Stomach (tissue), 9 donors: Measurements from ENCODE around the gene TSR2. TPM values are rescaled to one million over a fixed set of nuclear protein-coding genes. Genes with fewer than 3 reads are reported as not detected.
A peak's percentile ranks its signal among the peaks of the same experiment; 100 is the strongest.

Source experiments
- DNase-seq, 2 donors: peaks; one replicate each; pipeline versions ENCODE4 v3.0.0 to v3.0.0-alpha.2; 2013 to 2019
- H3K27ac ChIP-seq, 5 donors: fragments of 200-600 bp in 4 of 5; sonication (generic) in 4 of 5; one replicate each; pipeline ENCODE4 v1.5.1; 2013 to 2019; ENCODE audit warnings: mild to moderate bottlenecking in 1 of 5, moderate library complexity in 1 of 5
- H3K27me3 ChIP-seq, 3 donors: fragments of 200-600 bp; sonication (generic); one replicate each; pipeline ENCODE4 v1.5.1; 2017 to 2019; ENCODE audit warnings: mixed run types in 1 of 3
- H3K36me3 ChIP-seq, 4 donors: fragments of 200-600 bp; sonication (generic); 1 replicate in 3 of 4; 2 replicates in 1 of 4; pipeline ENCODE4 v1.5.1; 2016 to 2019
- H3K4me1 ChIP-seq, 4 donors: fragments of 200-600 bp; sonication (generic); one replicate each; pipeline ENCODE4 v1.5.1; 2016 to 2019
- H3K4me3 ChIP-seq, 4 donors: fragments of 200-600 bp; sonication (generic) in 3 of 4; one replicate each; pipeline ENCODE4 v1.5.1; 2016 to 2019; ENCODE audit warnings: mild to moderate bottlenecking in 1 of 4
- H3K9me3 ChIP-seq, 4 donors: fragments of 200-600 bp; sonication (generic); one replicate each; pipeline ENCODE4 v1.5.1; 2016 to 2019
- EP300 ChIP-seq: sonication (generic); formaldehyde crosslinking; IDR thresholded peaks from one replicate; pipeline ENCODE4 v1.6.1; 2017; ENCODE audit warnings: antibody characterized with exemption
- POLR2A ChIP-seq, 4 donors: fragments of 450-650 bp; IDR thresholded peaks; one replicate each; pipeline ENCODE4 v1.6.1; 2016; ENCODE audit warnings: antibody characterized with exemption in 4 of 4, control low read depth in 2 of 4, mild to moderate bottlenecking in 1 of 4, moderate library complexity in 1 of 4
- POLR2AphosphoS5 ChIP-seq, 3 donors: sonication (generic); formaldehyde crosslinking; IDR thresholded peaks; one replicate each; pipeline ENCODE4 v1.6.1; 2016; ENCODE audit warnings: antibody characterized with exemption in 3 of 3
- WGBS, 5 donors: extraction: QIAGEN DNeasy Blood & Tissue Kit in 3 of 5; methylation state at CpG; one replicate each; pipeline versions ENCODE4 v1.1.5 to v1.1.7; 2013 to 2018; 5-methylcytosine and 5-hydroxymethylcytosine counted together
- intact Hi-C: fragments of 100-400 bp; cut with DNase I; formaldehyde crosslinking; loops from one replicate; pipeline ENCODE4 v1.15.1; 2023; ENCODE audit warnings: low total_unique reads
- polyA plus RNA-seq, 3 donors: library from polyadenylated mRNA; stranded (reverse); fragments of 200-250 nt; gene quantifications; one replicate each; pipeline ENCODE4 v1.2.3, GENCODE V29; 2013
- total RNA-seq, 5 donors: library from RNA; depleted of rRNA; stranded (reverse); fragments of >200 nt; gene quantifications; one replicate each; pipeline versions ENCODE4 v1.1.0 to v1.2.3, GENCODE V29; 2014 to 2016
- TF ChIP-seq, protein P1 (sequence below), 7 experiments: fragments of 450-650 bp in 4 of 7; fragments of 200-600 bp in 3 of 7; sonication (generic) in 3 of 7; IDR thresholded peaks; one replicate each; pipeline ENCODE4 v1.5.1; 2016 to 2019; ENCODE audit warnings: antibody characterized with exemption in 7 of 7, control low read depth in 2 of 7, mild to moderate bottlenecking in 1 of 7
- donor health status: healthy with polysubstance abuse.
- donor health status: Bipolar disorder and iron deficiency.
- donor health status: healthy.

TSR2 gene
- total and polyA plus RNA-seq, 8 donors, result 12.5 to 48.1 (median 28.8) TPM; not detected in 1

DNA sequence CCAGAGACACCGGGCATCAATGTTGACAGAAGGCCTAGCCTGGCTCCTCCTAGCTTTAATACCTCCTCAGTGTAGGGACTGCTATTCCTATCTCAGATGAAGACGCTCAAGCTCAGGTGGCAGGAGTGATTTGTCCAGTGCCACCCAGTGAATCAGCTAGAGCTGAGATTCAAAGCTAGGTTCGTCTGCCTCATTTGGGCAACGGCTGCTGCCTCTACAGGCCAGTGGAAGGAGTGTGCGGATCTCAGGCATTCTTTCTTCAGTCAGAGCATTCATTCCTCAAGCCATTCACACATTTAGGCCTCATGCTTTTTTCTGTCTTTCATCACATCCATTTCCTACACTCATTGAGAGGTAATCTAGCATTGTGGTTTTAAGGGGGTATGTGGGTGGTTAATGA lies 7.3 kb downstream of the TSR2 start:
- no peaks in the 10 kb centered on the region for H3K27me3 ChIP-seq
- no peak for DNase-seq
- H3K4me3 ChIP-seq, result no peak overlapping the region
- H3K36me3 ChIP-seq, result peaks cover 0 to 60% (median 48%) of the 10 kb centered on the region in 4 donors
- peaks cover 0 to 1% (median 0%) of the 10 kb centered on the region in 4 donors for H3K4me1 ChIP-seq
- TF ChIP-seq POLR2A (IDR thresholded peaks at IDR 0.05), result no peak
- TF ChIP-seq EP300, result no peak
- TF ChIP-seq POLR2AphosphoS5 (IDR thresholded peaks at IDR 0.05), result no peak
- TF ChIP-seq, protein P1, sequence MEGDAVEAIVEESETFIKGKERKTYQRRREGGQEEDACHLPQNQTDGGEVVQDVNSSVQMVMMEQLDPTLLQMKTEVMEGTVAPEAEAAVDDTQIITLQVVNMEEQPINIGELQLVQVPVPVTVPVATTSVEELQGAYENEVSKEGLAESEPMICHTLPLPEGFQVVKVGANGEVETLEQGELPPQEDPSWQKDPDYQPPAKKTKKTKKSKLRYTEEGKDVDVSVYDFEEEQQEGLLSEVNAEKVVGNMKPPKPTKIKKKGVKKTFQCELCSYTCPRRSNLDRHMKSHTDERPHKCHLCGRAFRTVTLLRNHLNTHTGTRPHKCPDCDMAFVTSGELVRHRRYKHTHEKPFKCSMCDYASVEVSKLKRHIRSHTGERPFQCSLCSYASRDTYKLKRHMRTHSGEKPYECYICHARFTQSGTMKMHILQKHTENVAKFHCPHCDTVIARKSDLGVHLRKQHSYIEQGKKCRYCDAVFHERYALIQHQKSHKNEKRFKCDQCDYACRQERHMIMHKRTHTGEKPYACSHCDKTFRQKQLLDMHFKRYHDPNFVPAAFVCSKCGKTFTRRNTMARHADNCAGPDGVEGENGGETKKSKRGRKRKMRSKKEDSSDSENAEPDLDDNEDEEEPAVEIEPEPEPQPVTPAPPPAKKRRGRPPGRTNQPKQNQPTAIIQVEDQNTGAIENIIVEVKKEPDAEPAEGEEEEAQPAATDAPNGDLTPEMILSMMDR (IDR thresholded peaks at IDR 0.05), result no peak
- H3K27ac ChIP-seq, result no peak overlapping the region
- H3K9me3 ChIP-seq, result no peaks in the 10 kb centered on the region
- intact Hi-C loops, result no loop called here
- 63 to 68% (median 67%) methylated on average over 4 to 5 of the region's 5 CpGs for WGBS, 5 donors

DNA sequence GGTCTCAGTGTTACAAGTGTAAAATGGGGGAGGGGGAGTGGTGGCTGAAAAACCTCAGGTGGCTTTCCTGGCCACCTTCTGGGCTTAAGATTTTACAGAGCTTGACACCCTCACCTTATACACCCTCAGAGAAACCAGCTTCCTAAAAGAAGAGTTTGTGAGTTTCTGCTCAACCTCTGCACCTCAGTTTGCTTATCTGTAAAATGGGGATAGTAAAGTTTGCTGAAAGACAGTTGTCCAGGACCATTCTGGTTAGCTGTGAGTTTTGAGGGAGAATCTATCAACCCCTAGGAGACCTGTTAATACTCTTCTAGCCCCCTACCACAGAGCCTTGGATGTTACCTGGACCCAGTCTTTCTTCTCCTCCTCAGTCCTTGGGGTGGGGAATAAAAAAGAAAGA lies 9.7 kb downstream of the TSR2 start:
- Histone ChIP-seq H3K4me1 (no peaks in the 10 kb centered on the region), H3K36me3 (peaks cover 0 to 51% (median 33%) of the 10 kb centered on the region in 4 donors), H3K9me3 (no peaks in the 10 kb centered on the region), H3K27me3 (no peaks in the 10 kb centered on the region), H3K4me3 (no peak overlapping the region), H3K27ac (no peak overlapping the region)
- intact Hi-C loops, result no loop called here
- no peak for DNase-seq
- TF ChIP-seq POLR2A (IDR thresholded peaks at IDR 0.05) (no peak), POLR2AphosphoS5 (IDR thresholded peaks at IDR 0.05) (no peak), EP300 (no peak)
- TF ChIP-seq, protein P1 (IDR thresholded peaks at IDR 0.05), result no peak

DNA sequence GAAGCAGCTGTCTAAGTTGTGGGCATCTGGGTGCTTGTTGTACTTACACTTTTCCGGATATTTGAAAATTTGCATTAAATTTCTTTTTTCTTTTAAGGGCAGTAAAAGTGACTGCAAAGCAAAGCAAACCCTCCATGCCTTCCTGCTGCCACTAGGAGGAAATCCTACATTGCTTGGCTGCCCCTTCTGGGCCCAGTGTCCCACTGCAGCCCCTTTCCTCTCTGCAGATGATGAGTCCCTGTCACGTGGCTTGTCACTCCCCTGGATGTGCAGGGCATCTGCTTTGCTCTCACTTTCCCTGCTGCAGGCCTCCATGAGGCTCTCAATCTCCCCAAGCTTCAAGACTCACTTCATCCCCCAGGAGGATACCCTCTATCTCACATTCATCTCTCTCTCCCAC lies 12.7 kb downstream of the TSR2 start:
- Histone ChIP-seq H3K4me3 (no peak overlapping the region), H3K4me1 (no peaks in the 10 kb centered on the region), H3K9me3 (no peaks in the 10 kb centered on the region), H3K27me3 (no peaks in the 10 kb centered on the region), H3K27ac (no peak overlapping the region), H3K36me3 (peaks cover 0 to 44% (median 26%) of the 10 kb centered on the region in 4 donors)
- 38 to 63% (median 56%) methylated on average over 2 of the region's 2 CpGs for WGBS, 5 donors
- no peak for TF ChIP-seq EP300
- no peak for TF ChIP-seq POLR2A (IDR thresholded peaks at IDR 0.05)
- no peak for TF ChIP-seq POLR2AphosphoS5 (IDR thresholded peaks at IDR 0.05)
- TF ChIP-seq, protein P1 (IDR thresholded peaks at IDR 0.05), result no peak
- DNase-seq, result peak in 1 of 2 donors; percentile 19
- intact Hi-C loops, result no loop called here

DNA sequence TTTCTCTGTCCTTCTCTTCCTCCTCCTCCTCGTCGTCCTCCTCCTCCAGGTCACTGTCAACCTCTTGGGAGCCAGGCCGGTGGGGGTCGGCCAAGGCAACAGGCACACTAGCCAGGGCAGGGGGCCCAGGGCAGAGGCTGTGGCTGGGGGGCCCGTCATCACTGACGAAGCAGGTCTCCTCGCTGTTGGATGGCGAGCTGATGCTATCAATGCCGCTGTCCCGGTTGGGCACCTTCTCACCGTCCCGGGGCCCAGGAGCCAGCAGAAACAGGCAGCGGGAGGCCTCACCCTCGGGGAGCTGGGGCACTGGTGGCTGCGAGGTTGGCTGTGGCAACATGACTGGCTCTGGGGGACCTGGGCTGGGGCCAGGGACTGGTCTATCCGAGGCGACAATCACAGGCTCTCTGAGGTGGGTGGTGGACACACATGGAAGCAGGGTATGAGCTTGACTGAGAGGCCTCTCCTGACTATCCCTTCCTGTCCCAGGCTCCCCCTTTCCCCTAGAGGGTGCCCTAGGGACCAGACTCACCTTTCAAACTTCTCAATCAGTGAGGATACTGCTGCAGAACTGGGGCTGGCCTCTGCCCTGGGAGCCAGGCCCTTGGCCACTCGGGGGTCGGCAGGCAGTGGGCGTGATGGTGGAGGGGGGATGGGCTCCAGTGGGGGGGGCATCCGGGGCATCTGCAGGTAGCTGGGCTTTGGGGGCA lies 30.0 kb downstream of the TSR2 start:
- Histone ChIP-seq H3K4me1 (no peaks in the 10 kb centered on the region), H3K27me3 (peaks cover 0 to 3% (median 0%) of the 10 kb centered on the region in 3 donors), H3K27ac (no peak overlapping the region), H3K4me3 (no peak overlapping the region), H3K9me3 (no peaks in the 10 kb centered on the region), H3K36me3 (peaks cover 0 to 38% (median 18%) of the 10 kb centered on the region in 4 donors)
- TF ChIP-seq, protein P1 (IDR thresholded peaks at IDR 0.05), result no peak
- no peak for TF ChIP-seq POLR2AphosphoS5 (IDR thresholded peaks at IDR 0.05)
- no peak for DNase-seq
- WGBS, 5 donors, result 86 to 97% (median 90%) methylated on average over 5 to 21 of the region's 21 CpGs
- intact Hi-C loops, result no loop called here
